Suppressor macrophage treated with lipopolysaccharide for 1 hour (primary cell): ENCODE measurements around the gene GPC4.
"Not testable (repeated sequence)": the region's sequence is repeated elsewhere in the genome, so short reads cannot be mapped to it uniquely, and the experiment has no call there.

ENCODE experiments used
- DNase-seq, 3 donors: peaks; one replicate each; pipeline ENCODE4 v3.0.0-alpha.2; 2020 to 2022

The GPC4 gene

DNA sequence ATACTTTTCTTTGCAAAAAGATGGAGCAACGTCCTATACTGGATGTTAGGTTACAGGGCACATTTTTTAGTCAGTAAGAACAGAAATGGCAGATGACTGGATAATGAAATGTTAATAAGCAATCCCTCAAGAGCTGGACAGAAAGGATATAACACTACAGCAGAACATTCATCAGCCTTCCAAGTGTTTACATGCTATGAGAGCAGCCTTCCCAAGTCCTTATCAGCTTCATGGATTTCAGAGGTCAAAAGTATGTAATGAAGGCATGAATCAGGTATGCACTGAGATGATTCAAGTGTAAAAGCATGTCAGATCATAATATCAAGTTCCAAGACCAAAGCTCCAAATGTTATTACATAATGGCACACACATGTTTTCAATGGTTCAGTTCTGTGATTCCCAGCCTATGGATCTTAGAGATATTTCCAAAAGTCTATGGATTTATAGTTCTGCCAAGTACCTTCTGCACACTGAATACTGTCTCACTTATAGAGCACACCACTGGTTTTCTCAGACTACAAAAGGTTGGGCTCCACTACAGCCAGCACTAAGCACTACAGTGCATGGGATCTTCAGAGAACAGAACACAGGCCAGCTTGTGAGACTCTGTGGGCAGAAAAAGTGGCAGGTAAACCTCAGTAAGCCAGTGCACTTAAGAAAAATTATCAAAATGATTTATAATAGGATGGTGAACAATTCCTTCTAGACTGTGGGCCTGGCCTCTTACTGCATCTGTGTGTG lies 49.2 kb downstream of the GPC4 start:
- no peak for DNase-seq

DNA sequence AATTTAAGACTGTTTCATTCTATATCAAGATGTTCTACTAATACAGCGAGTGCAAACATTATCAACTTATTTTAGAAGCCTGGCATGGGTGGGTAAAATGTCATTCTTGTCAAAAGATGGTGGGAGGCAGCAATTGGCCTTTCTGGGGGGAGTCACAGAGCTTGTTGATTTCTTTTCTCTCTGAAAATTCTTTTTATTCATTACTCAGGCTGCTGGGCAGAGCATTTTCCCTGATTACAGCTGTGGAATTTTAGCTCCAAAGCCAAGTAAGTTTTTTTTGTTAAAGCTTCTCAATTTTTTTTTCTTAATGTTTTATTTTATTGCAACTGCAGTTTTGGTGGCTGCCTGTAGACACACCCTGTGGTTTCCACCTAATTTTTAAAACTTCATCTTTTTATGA lies 50.4 kb downstream of the GPC4 start:
- no peak for DNase-seq

DNA sequence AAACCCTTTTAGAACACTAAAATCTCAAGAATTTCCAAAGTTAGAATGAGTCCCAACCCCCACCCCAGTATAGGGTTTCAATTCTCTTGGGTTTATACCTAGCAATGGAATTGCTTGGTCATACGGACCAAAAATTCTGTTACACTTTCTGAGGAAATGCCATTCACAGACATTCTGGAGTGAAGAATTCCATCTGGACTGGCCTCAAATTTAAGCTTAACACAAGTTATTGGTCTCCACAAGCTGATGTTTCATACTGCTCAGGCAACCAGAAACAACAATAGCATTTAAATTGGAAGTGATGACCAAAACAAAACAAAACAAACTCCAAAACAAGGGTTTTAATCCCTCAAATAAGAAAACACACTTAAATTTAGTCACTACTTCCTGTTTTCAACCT lies 51.1 kb downstream of the GPC4 start:
- DNase-seq = no peak

DNA sequence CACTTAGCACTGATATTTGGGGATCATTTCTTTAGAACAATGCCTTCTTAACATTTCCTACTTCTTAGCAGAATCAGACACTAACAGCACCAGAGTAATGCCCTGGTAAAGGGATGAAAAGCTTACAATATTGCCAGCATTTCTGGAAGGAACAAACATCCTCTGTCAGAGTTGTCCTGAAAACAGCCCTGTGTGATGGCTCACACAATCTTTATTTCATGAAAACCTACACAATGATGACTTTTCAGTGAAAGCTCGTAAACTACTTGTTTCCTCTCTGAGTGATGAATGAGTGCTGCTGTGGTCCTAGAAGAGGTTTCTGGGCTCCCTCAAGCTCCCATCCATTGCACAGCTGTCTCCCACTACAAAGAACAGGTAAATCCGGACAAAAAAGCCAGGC lies 52.8 kb downstream of the GPC4 start:
- DNase-seq = no peak

DNA sequence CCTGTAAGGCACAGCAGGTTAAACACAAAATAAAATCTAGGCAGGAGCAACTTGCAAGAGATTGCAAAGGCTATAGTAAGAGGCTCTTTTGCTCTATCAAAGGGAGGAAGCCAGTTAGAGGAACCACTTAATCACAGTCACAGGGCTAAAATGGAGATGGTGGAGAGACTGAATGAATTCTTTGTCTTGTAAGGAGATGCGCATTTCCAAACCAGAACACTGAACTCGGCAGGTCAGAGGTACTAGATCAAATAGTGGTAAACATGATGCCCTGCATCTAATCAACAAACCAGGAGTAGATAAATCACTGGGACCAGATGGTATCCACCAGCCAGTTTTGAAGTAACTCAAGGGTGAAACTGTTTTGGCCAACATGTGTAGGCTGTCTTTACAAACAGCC lies 55.8 kb downstream of the GPC4 start:
- no peak for DNase-seq

DNA sequence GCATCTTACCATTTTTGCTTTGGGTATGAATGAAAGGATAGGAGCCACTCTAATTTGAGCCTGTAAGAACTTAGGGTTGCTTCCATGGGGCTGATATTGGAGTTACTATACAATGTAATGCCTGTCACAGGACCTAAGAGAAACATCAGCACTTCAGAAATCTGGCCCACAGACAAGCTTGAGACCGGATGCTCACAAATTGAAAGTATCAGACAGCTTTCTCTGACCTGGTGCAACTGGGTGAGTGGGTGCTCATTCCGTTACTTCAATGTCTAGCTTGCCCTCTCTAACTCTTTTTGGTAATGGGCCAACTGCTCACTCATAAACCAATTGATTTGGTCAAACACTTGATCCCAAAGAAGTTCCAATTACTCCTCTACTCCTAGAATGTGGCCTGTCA lies 62.1 kb downstream of the GPC4 start:
- DNase-seq = no peak

DNA sequence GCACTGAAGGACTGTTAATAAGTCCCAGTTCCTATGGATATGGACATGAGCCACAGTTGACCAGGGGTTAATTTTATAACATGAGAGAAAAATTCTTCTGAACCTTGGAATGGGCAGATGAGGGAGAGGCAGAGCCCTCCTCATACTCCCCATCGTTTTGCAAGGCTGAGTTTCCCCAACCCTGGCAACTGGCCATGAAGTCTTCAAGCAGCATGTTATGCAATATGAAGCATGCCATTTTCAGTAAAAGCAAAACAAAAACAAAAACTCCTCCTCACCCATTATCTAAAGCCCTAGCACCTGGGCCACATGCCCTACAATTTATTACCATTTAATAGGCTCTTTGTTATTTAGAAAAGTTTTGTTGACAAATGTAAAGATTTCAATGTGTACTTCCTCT lies 64.5 kb downstream of the GPC4 start:
- peak; percentile 47 to 58 (median 53) for DNase-seq

DNA sequence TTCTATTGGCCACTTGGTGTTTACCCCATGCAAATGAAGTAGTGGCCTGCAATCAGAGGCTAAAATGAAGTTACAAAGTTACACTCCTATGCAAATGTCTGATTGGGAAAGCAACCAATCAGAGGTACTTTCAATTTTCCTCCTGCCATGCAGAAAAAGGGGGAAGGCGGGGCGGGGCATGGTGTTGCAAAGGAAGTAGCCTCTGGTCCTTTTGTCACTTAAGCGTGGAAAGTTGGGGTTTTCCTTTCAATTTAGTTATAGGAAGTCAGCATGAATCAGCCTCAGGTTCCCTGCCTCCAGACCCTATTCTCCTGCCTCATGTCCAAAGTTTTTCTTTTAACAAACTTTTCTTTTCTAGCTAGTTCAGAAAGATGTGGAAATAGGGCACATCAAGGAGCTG lies 69.3 kb downstream of the GPC4 start:
- peak; percentile 53 to 71 (median 63) for DNase-seq

DNA sequence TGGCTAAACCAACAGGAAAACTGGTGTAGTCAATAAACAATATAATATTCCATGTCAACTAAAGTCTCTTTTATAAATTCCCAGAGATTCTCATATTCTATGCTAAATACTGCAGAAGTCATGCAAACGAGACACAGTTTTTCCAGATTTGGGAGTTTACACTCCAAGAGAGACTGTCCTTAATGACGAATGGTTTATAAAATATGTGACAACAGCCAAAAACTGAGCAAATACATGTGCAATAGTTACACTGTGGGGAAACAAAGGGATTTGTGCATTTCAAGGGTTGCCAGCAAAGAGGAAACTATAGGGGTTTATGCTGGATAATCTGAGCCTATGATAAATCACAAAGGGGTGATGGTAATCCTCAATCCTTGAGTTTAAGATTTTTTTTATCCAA lies 75.7 kb downstream of the GPC4 start:
- DNase-seq = no peak

DNA sequence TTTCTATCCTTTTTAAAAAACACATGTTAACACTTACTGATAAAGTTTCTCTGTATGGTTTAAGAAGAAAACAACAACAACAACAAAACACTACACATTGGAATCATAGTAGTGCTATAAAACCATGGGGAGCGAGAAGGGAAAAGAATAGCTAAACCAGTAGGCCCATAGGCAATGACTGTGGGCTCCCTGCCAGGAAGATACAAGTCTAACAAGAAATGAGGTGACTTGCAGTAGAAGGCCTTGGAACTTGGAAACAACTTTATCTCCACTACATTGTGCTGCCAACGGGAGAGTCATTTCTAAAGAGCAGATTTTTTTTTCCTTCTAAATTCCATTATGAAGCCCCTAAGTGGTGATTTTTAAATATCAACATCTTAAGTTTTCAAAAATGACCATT lies 78.0 kb downstream of the GPC4 start:
- no peak for DNase-seq

DNA sequence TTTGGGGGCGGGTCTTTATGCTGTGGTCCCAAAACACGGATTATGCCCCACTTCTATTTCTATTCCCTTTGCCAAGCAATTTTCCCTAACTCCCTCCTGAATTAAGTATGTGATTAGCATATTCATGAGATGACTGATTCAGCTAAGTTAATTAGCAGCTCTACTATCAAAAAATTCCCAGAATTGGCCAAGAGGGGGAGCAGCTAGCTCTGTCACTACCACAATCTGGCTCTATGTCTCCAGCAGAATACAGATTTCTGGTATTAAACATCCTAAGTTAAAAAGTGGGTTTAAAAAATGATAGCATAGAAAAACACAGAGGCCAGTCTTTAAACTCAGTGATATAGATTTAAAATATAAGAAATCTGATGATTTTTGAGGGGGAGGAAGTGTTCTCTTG lies 80.3 kb downstream of the GPC4 start:
- peak; percentile 28 to 52 (median 41) for DNase-seq

DNA sequence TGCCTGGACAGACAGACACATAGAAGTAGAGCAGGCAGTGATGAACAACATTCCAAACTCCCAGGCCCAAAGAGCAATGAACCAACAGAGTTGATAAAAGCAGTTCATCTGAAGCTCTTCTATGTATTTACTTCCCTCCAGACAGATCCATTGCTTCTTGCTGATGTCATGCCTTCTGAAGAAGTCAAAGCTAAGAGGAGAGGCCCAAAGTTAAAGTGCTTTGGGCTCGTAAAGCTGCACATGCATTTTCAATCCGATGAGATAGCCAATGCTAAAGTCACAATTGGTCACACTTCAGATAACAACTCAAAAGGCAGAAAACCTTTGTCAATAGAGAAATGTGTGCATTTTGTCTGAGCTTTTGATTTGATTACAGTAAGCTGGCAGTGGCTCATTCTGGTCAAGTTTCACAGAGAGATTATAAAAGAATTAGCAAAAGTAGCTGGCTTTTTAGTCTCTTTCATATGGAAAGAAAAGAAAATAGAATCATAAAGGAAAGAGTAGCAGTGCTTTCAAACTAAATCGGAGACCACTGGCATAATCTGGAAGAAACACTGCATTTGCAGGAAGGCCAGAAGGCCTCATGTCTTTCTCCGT lies 82.0 kb downstream of the GPC4 start:
- DNase-seq = no peak

DNA sequence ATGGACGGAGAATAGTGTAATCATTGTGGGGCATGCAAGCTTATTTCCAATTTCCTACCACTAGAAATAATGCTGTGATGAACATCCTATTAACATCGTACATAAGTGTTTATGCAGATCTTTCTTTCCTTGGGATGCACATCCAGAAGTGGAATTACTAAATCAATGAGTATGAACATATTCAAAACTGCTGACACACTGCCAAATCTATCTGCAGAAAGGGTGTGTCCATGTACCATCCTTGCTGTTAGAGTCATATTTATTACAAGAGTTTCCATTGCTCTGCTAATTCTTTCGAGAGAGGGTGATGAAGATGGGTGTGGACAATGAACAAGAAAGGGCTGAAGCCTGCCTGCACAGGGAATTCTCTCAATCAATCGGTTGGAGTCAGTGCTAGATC lies 82.6 kb downstream of the GPC4 start:
- DNase-seq = no peak

DNA sequence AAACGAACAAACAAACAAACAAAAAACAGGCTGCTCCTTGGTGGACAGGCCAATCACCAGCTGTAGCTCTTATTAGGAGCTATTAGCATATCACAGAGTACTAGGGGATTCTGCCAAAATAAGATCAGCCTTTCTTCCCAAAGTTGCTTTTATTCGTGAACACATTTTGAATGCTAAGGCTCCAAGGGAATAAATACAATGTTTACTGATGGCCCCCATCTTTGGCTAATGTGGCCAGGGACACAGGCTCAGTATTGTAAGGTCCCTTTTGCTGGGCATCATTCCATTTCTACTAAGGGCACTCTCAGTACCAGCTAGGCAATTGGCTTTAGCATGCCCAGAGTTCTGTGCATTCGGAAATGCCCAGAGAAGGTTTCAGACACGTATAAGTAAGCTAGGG lies 84.3 kb downstream of the GPC4 start:
- DNase-seq = no peak

DNA sequence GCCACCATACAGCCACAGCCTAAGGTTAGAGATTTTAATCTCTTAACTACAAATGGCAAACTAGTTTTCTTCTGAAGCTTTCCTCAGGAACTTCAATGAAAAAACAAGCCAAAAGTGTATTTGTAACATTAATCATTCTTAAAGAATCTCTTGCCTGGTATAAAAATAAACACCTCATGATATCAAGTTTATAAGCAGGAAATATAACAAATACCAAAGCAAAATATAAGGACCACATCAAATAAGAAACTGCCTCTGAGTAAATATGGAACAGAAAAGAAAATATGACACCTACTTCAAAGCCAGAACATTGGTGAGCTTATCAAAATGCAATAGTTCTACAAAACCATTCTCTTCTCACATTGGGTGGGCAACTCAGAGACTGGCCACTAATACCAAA lies 89.9 kb downstream of the GPC4 start:
- DNase-seq = no peak

DNA sequence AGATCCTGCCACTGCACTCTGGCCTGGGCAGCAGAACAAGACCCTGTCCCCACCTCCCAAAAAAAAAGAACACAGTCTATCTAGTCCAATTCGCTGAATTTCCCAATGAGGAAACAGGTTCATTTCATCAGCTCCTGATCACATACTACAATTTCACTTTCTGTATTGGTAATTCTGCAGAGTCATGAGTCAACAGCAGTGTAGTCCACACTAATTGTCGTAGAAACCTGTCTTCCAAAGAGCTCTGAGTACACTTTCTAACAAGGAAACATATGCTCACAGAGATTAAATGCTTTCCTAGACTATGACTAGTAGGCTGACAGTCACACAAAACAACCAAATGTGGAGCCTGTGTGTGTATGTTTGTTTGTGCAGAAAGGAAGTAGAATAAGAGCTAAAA lies 91.9 kb downstream of the GPC4 start:
- DNase-seq = peak; percentile 17 to 63 (median 49)

DNA sequence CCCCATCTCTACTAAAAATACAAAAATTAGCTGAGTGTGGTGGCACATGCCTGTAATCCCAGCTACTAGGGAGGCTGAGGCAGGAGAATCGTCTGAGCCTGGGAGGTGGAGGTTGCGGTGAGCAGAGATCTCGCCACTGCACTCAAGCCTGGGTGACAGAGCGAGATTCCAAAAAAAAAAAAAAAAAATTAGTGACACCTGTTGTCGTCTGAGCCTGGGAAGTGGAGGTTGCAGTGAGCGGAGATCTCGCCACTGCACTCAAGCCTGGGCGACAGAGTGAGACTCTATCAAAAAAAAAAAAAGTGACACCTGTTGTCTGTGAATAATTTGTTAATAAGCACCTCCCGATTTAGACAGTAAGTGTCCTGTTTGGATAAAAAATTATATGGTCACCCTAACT lies 93.0 kb downstream of the GPC4 start:
- not testable (repeated sequence) for DNase-seq

DNA sequence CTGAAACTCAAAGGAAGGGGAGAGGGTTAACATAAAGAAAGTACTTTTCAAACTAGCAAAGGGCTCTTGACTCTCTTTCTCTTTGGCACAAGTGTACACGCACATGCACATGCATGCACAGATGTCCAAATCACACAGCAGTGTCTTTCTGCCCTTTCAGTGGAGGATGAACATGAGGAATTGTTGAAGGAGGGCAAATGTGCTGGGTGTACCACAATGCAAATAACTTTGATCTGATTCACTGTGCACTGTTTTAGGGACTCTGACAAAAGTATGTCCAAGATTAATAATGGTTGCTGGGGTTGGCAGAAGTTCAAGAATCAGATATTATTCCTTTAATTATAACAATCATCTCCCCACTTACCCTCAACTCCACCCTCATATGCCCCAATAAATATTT lies 93.8 kb downstream of the GPC4 start:
- DNase-seq = no peak

DNA sequence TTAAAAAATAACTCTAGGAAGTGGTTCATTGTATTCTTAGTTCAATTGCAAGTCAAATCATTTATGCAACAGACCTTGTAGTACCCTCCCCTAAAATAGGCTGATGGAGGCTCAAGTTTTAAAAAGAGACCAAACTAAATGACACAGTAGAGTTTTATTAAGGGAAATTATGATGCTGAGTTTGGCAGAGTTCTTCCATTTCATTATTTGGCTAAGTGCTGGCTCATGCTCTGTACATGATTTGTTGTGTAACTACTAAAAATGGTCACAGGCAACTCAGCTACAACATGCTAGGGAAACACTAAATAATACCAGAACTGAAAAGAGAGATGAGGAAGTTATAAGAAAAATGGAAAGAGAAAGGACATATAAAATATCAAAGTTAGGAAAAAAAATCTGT lies 101.0 kb downstream of the GPC4 start:
- no peak for DNase-seq

DNA sequence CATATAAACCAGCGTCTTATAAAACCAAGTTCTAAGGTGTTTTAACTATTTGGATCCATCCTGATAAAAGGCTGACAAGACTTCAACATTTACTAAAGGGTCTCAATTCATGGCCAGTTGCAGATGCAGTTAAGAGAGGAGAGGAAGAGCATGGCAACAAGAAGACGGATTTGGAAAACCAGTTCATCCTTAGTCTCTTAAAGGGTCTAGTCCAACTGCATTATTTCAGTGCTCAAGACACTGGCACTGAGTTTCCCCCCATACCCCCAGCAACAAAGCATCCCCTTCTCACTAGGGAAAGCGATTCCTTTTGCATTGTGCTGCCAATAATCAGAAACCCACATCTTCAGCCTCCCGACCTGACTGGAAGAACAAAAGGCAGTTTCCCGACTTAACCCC lies 106.8 kb downstream of the GPC4 start:
- DNase-seq = no peak

DNA sequence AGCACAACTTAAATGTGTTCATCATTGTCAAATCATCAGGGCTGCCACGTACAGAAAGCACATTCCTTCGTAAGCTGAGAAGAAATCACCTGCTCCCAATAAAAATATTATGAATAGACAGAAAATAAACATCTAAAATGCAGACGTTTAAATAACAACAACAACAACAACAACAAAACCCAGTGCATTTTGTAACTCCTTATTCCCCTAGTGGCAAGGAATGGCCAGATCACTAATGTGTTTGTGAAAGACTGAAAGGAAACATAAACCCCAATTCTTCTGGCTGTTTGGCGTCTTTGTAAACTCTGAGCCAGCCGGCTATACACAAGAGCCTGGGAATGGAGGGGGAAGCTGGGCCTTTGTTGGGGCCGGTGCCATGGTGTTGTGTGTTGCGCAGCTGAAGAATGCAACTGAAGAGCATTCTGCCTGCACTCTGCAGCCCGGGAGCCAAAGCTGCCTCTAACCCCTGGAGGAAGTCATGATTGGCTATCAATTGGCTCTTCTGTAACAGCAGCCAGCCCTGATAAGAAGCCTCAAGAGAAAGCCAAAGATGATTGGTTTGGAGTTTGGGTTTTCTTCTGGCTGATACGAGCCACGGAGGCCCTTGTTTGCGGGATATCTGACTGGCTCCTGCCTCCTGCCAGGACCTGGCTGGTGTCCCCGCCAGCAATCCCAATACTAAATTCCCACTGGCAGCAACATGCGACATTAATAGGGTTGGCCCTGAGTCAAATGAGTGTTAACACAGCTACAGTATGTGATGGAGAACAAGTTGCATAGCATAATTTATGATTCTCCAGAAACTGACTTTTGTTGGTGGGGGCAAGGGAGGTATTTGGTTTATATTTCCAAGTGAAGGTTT lies 107.4 kb downstream of the GPC4 start:
- no peak for DNase-seq

DNA sequence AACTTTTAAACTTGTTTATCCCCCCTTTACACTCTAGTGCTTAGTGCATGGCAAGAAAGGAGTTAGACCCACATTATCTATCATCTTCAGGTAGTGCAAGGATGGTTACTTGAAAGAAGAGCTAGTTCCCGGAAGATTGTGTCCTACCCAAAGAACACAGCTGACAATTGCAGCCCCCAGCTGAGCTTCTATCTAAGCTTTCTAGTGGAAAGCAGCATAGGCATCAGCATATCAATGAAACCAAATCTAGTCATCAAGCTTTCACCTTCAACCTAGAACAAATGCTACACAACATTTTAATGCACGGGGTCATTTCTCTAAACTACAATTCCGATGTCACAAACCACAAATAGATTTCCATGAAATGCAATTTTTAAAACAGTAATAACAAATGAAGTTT lies 108.2 kb downstream of the GPC4 start:
- no peak for DNase-seq

DNA sequence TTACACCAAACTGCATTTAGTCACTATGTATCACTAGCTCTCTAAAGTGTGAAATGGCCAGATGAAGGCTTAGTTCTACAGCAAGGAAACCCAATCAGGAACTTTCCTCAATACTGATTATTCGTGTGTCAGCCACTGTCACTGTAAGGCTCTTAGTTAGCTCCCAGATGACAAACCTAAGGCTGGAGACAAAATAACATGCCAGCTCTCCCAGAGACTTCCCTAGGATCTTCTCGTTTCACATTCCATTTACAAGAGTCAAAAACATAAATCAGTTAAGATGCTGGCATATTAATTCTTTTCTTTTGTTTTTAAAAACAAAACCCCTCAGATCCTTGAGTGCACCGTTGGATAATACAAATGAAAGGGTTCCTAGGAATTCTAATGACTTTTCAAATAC lies 109.0 kb downstream of the GPC4 start:
- DNase-seq = no peak

DNA sequence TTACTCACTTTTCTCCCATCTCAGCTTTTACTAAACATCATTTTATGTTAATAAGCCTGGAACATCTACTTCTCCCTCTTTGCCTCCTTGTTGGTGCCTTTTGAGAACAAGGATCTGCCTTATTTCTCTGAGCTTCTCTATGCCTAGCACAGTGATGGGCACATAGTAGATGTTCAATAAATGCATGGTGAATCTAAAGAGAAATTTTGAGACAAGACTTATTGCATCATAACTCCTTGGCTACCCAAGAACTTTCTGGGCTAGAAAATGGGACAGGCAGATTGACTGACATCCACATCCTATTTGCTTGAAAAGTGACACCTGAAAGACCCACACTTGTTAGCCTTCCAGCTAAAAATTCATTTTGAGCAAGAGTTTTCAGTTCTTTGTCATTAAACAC lies 109.9 kb downstream of the GPC4 start:
- no peak for DNase-seq
